HEK293 (cell line): ENCODE measurements around the gene ERI3.

Source experiments
- CTCF ChIA-PET: fragments of 350-600 bp; formaldehyde crosslinking; extraction: SDS; loops from one replicate; lab custom pipeline; 2021; ENCODE audit warnings: antibody characterized with exemption; lab: Yijun Ruan, JAX
- POLR2A ChIA-PET: fragments of 300-600 bp; formaldehyde crosslinking; extraction: SDS; loops from one replicate; lab custom pipeline; 2020; ENCODE audit warnings: antibody characterized with exemption, inconsistent platforms; lab: Yijun Ruan, JAX
- H3K27ac ChIP-seq: fragments of 200-500 bp; sonication (Bioruptor generic); 2 replicates; pipeline ENCODE4 v1.5.1; 2014; ENCODE audit warnings: low read depth, low read length, control low read depth, inconsistent platforms; ENCODE audit errors: extremely low read depth
- H3K36me3 ChIP-seq, 2 experiments: fragments of 200-500 bp in 1 of 2; sonication (Bioruptor generic) in 1 of 2; 1 replicate in 1 of 2; 2 replicates in 1 of 2; pipeline ENCODE4 v1.5.1; 2014 to 2017; ENCODE audit warnings: inconsistent platforms in 2 of 2, low read length in 2 of 2; ENCODE audit not compliant: control insufficient read depth in 2 of 2, insufficient read depth in 1 of 2
- H3K4me1 ChIP-seq: fragments of 200-500 bp; sonication (Bioruptor generic); 2 replicates; pipeline ENCODE4 v1.5.1; 2014; ENCODE audit warnings: mild to moderate bottlenecking, low read length, inconsistent platforms; ENCODE audit not compliant: control insufficient read depth, insufficient read depth
- H3K4me3 ChIP-seq: 2 replicates; pipeline ENCODE4 v1.5.1; 2011; ENCODE audit warnings: low read depth, mild to moderate bottlenecking, control low read depth, low read length, moderate library complexity
- H3K9me3 ChIP-seq: fragments of 200-500 bp; sonication (Bioruptor generic); 2 replicates; pipeline ENCODE4 v1.5.1; 2014; ENCODE audit warnings: low read depth, low read length, inconsistent platforms; ENCODE audit not compliant: control insufficient read depth, insufficient read depth
- BCL11B ChIP-seq: fragments of 450-650 bp; formaldehyde crosslinking; IDR thresholded peaks from 2 replicates; pipeline ENCODE4 v1.5.1; 2016; ENCODE audit warnings: low read depth, missing biosample characterization, missing genetic modification characterization
- REPIN1 ChIP-seq: fragments of 450-650 bp; formaldehyde crosslinking; IDR thresholded peaks from 2 replicates; pipeline ENCODE4 v1.5.1; 2017; ENCODE audit warnings: missing biosample characterization, missing genetic modification characterization, low read depth
- TSHZ1 ChIP-seq: fragments of 450-650 bp; formaldehyde crosslinking; IDR thresholded peaks from 2 replicates; pipeline ENCODE4 v1.5.1; 2016; ENCODE audit warnings: missing biosample characterization, missing genetic modification characterization, borderline replicate concordance
- WT1 ChIP-seq: fragments of 450-650 bp; formaldehyde crosslinking; IDR thresholded peaks from 2 replicates; pipeline ENCODE4 v1.5.1; 2016; ENCODE audit warnings: missing biosample characterization, missing genetic modification characterization
- ZNF132 ChIP-seq: fragments of 450-650 bp; formaldehyde crosslinking; IDR thresholded peaks from 2 replicates; pipeline ENCODE4 v1.5.1; 2017; ENCODE audit warnings: missing biosample characterization, missing genetic modification characterization, borderline replicate concordance
- ZNF138 ChIP-seq: fragments of 450-650 bp; formaldehyde crosslinking; IDR thresholded peaks from 2 replicates; pipeline ENCODE4 v1.5.1; 2016; ENCODE audit warnings: missing biosample characterization, missing genetic modification characterization, borderline replicate concordance
- ZNF214 ChIP-seq: fragments of 450-650 bp; formaldehyde crosslinking; IDR thresholded peaks from 2 replicates; pipeline ENCODE4 v1.5.1; 2017; ENCODE audit warnings: missing biosample characterization, mild to moderate bottlenecking, missing genetic modification characterization, borderline replicate concordance
- ZNF280C ChIP-seq: fragments of 450-650 bp; formaldehyde crosslinking; IDR thresholded peaks from 2 replicates; pipeline ENCODE4 v1.5.1; 2016; ENCODE audit warnings: missing biosample characterization, missing genetic modification characterization
- ZNF341 ChIP-seq: fragments of 450-650 bp; formaldehyde crosslinking; IDR thresholded peaks from 2 replicates; pipeline ENCODE4; 2016; ENCODE audit warnings: low read depth, missing biosample characterization, missing genetic modification characterization
- ZNF416 ChIP-seq: fragments of 450-650 bp; formaldehyde crosslinking; IDR thresholded peaks from 2 replicates; pipeline ENCODE4 v1.5.1; 2016; ENCODE audit warnings: missing biosample characterization, missing genetic modification characterization
- ZNF571 ChIP-seq: fragments of 450-650 bp; formaldehyde crosslinking; IDR thresholded peaks from 2 replicates; pipeline ENCODE4 v1.5.0; 2017; ENCODE audit warnings: missing biosample characterization, missing genetic modification characterization
- ZNF629 ChIP-seq: fragments of 450-650 bp; formaldehyde crosslinking; IDR thresholded peaks from 2 replicates; pipeline ENCODE4 v1.5.1; 2017; ENCODE audit warnings: missing biosample characterization, missing genetic modification characterization
- ZNF701 ChIP-seq: fragments of 450-650 bp; formaldehyde crosslinking; IDR thresholded peaks from 2 replicates; pipeline ENCODE4 v1.5.1; 2016; ENCODE audit warnings: missing biosample characterization, missing genetic modification characterization
- ZNF76 ChIP-seq: fragments of 450-650 bp; formaldehyde crosslinking; IDR thresholded peaks from 2 replicates; pipeline ENCODE4; 2016; ENCODE audit warnings: low read depth, missing biosample characterization, missing genetic modification characterization, borderline replicate concordance
- ZNF768 ChIP-seq: fragments of 450-650 bp; formaldehyde crosslinking; IDR thresholded peaks from 2 replicates; pipeline ENCODE4 v1.5.1; 2018; ENCODE audit warnings: missing biosample characterization, mild to moderate bottlenecking, missing genetic modification characterization
- ZNF837 ChIP-seq: fragments of 450-650 bp; formaldehyde crosslinking; IDR thresholded peaks from 2 replicates; pipeline ENCODE4 v1.5.1; 2016; ENCODE audit warnings: missing biosample characterization, missing genetic modification characterization
- TF ChIP-seq, protein P1 (sequence below): fragments of 450-650 bp; formaldehyde crosslinking; IDR thresholded peaks from 2 replicates; pipeline ENCODE4 v1.5.1; 2016; ENCODE audit warnings: missing biosample characterization, missing genetic modification characterization
- TF ChIP-seq, protein P2 (sequence below): fragments of 450-650 bp; formaldehyde crosslinking; IDR thresholded peaks from 2 replicates; pipeline ENCODE4 v1.5.1; 2016; ENCODE audit warnings: missing biosample characterization, missing genetic modification characterization

The ERI3 gene

DNA sequence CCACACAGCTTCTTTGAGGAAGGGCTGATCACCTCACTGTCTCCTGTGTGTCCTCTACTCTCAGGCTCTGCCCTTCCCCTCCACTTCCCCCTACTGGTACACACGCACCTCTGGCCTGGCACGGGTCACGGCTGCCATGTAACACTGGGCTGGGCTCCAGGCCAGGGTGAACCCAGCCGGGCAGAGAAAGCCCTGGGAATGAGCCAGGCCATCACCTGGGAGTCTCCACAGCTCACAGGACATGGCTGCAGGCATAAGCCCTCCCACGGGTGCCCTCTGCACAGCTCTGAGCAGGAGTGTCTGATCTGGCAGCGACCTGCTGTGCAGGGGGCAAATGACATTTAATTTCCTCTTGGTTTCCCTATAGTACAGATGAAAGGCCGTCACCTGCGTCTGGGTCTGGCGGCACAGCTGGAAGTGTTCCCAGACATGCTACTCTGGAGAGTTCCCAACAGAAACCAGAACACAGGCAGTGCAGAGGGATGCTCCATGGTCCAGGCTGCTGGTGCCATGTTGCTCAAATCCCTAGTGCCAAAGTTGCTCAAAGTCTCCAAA, 61.2 kb downstream of the ERI3 start:
- Histone ChIP-seq H3K9me3 (no peaks in the 10 kb centered on the region), H3K36me3 (peaks cover 4 to 98% of the 10 kb centered on the region in 2 experiments; a peak in 2 of 3 replicates), H3K4me1 (no peaks in the 10 kb centered on the region), H3K27ac (no peak overlapping the region), H3K4me3 (no peak overlapping the region)
- ChIA-PET POLR2A (no interaction called here), CTCF (interaction anchor here (1.3 to 1.9 kb wide), 2 partner anchors 76 to 202 kb away, joined by 4 to 9 read pairs; no protein-coding TSS in a partner anchor)
- TF ChIP-seq REPIN1 (tag by site-specific recombination) (no peak), ZNF214 (tag by site-specific recombination) (no peak), BCL11B (tag by site-specific recombination) (no peak), ZNF132 (tag by site-specific recombination) (no peak), ZNF280C (tag by site-specific recombination) (no peak), ZNF138 (tag by site-specific recombination) (no peak), ZNF629 (tag by site-specific recombination) (no peak), ZNF571 (no peak), ZNF701 (no peak), ZNF76 (tag by site-specific recombination) (no peak), WT1 (tag by site-specific recombination) (no peak), ZNF837 (tag by site-specific recombination) (no peak), ZNF341 (no peak), ZNF768 (no peak), ZNF416 (no peak), TSHZ1 (tag by site-specific recombination) (no peak)
- TF ChIP-seq, protein P1, sequence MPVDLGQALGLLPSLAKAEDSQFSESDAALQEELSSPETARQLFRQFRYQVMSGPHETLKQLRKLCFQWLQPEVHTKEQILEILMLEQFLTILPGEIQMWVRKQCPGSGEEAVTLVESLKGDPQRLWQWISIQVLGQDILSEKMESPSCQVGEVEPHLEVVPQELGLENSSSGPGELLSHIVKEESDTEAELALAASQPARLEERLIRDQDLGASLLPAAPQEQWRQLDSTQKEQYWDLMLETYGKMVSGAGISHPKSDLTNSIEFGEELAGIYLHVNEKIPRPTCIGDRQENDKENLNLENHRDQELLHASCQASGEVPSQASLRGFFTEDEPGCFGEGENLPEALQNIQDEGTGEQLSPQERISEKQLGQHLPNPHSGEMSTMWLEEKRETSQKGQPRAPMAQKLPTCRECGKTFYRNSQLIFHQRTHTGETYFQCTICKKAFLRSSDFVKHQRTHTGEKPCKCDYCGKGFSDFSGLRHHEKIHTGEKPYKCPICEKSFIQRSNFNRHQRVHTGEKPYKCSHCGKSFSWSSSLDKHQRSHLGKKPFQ (tag by site-specific recombination) = no peak
- TF ChIP-seq, protein P2, sequence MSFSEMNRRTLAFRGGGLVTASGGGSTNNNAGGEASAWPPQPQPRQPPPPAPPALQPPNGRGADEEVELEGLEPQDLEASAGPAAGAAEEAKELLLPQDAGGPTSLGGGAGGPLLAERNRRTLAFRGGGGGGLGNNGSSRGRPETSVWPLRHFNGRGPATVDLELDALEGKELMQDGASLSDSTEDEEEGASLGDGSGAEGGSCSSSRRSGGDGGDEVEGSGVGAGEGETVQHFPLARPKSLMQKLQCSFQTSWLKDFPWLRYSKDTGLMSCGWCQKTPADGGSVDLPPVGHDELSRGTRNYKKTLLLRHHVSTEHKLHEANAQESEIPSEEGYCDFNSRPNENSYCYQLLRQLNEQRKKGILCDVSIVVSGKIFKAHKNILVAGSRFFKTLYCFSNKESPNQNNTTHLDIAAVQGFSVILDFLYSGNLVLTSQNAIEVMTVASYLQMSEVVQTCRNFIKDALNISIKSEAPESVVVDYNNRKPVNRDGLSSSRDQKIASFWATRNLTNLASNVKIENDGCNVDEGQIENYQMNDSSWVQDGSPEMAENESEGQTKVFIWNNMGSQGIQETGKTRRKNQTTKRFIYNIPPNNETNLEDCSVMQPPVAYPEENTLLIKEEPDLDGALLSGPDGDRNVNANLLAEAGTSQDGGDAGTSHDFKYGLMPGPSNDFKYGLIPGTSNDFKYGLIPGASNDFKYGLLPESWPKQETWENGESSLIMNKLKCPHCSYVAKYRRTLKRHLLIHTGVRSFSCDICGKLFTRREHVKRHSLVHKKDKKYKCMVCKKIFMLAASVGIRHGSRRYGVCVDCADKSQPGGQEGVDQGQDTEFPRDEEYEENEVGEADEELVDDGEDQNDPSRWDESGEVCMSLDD = no peak
